OCI-LY1 (cell line): ENCODE measurements around the gene EML5.

Experiments
- H2AFZ ChIP-seq: fragments of 200-600 bp; sonication (generic), shearing (Covaris generic); 2 replicates; pipeline ENCODE4 v1.6.0; 2014; ENCODE audit warnings: antibody characterized with exemption, mild to moderate bottlenecking, low read length
- H3F3A ChIP-seq: fragments of 200-600 bp; sonication (generic), shearing (Covaris generic); 2 replicates; pipeline ENCODE4 v1.6.0; 2014; ENCODE audit warnings: mild to moderate bottlenecking, antibody characterized with exemption, low read length, moderate library complexity; ENCODE audit not compliant: insufficient read depth
- H3K27ac ChIP-seq: fragments of 200-600 bp; sonication (generic); 2 replicates; pipeline ENCODE4 v1.5.1; 2014; ENCODE audit warnings: low read length, mixed run types, mild to moderate bottlenecking, low read depth; ENCODE audit not compliant: poor library complexity, severe bottlenecking
- H3K27me3 ChIP-seq: fragments of 200-600 bp; sonication (generic); 2 replicates; pipeline ENCODE4 v1.6.0; 2014; ENCODE audit warnings: antibody characterized with exemption, mild to moderate bottlenecking, low read length, moderate library complexity; ENCODE audit not compliant: insufficient read depth
- H3K36me3 ChIP-seq: fragments of 200-600 bp; sonication (generic); 2 replicates; pipeline ENCODE4 v1.6.1; 2014; ENCODE audit warnings: mild to moderate bottlenecking, antibody characterized with exemption, low read length, moderate library complexity, mixed read lengths; ENCODE audit not compliant: insufficient read depth
- H3K4me1 ChIP-seq: fragments of 200-600 bp; sonication (generic); 2 replicates; pipeline ENCODE4 v1.5.1; 2014; ENCODE audit warnings: mild to moderate bottlenecking, low read length, moderate library complexity; ENCODE audit not compliant: insufficient read depth, severe bottlenecking
- H3K4me2 ChIP-seq: fragments of 200-600 bp; sonication (generic), shearing (Covaris generic); 2 replicates; pipeline ENCODE4 v1.6.1; 2014; ENCODE audit warnings: low read length
- H3K4me3 ChIP-seq: fragments of 200-600 bp; sonication (generic); 2 replicates; pipeline ENCODE4 v1.5.1; 2014; ENCODE audit warnings: low read length, low read depth, mild to moderate bottlenecking, mixed read lengths; ENCODE audit not compliant: poor library complexity, severe bottlenecking
- H3K79me2 ChIP-seq: fragments of 200-600 bp; shearing (Covaris generic); 2 replicates; pipeline ENCODE4 v1.6.1; 2016; ENCODE audit warnings: mixed run types, low read length, mixed read lengths; ENCODE audit not compliant: insufficient read depth
- H3K9ac ChIP-seq: fragments of 200-600 bp; sonication (generic), shearing (Covaris generic); 2 replicates; pipeline ENCODE4 v1.6.1; 2014; ENCODE audit warnings: mild to moderate bottlenecking, low read length, mixed read lengths
- H3K9me2 ChIP-seq: fragments of 200-600 bp; sonication (generic), shearing (Covaris generic); 2 replicates; pipeline ENCODE4 v1.6.1; 2014; ENCODE audit warnings: low read depth, mild to moderate bottlenecking, low read length, mixed read lengths
- H3K9me3 ChIP-seq: fragments of 200-600 bp; shearing (Covaris generic); 2 replicates; pipeline ENCODE4 v1.6.1; 2014; ENCODE audit warnings: low read length, mixed read lengths
- H4K20me1 ChIP-seq: fragments of 200-600 bp; sonication (generic), shearing (Covaris generic); 2 replicates; pipeline ENCODE4 v1.6.0; 2016; ENCODE audit warnings: mild to moderate bottlenecking, low read length; ENCODE audit not compliant: insufficient read depth
- CTCF ChIP-seq: fragments of 200-600 bp; sonication (generic), shearing (Covaris generic); IDR thresholded peaks from 2 replicates; pipeline ENCODE4 v1.5.1; 2017; ENCODE audit warnings: mild to moderate bottlenecking, antibody characterized with exemption, low read length, moderate library complexity, mixed read lengths
- EZH2 ChIP-seq: fragments of 200-600 bp; sonication (generic), shearing (Covaris generic); IDR thresholded peaks from 2 replicates; pipeline ENCODE4 v1.8.0; 2017; ENCODE audit warnings: borderline replicate concordance, mixed run types, mild to moderate bottlenecking, antibody characterized with exemption, low read length, moderate library complexity, mixed read lengths

EML5 gene

GRCh38 chr14:88599761-88600439 is 192.9 kb downstream of the EML5 start:
- Histone ChIP-seq H3K9me3 (no peaks in the 10 kb centered on the region), H3K27ac (no peak overlapping the region), H3K36me3 (peaks cover 68% of the 10 kb centered on the region; the same call in 1 of the 2 replicates), H3K4me3 (no peak overlapping the region), H3K9ac (no peak overlapping the region), H3K9me2 (no peaks in the 10 kb centered on the region), H3K4me2 (no peak overlapping the region), H3K79me2 (no peaks in the 10 kb centered on the region), H4K20me1 (no peaks in the 10 kb centered on the region), H3F3A (no peaks in the 10 kb centered on the region; the same call in 1 of the 2 replicates), H3K27me3 (no peaks in the 10 kb centered on the region), H2AFZ (no peak overlapping the region), H3K4me1 (peaks cover 8% of the 10 kb centered on the region)
- TF ChIP-seq CTCF (no peak), EZH2 (no peak)

GRCh38 chr14:88599326-88599725 is 193.4 kb downstream of the EML5 start:
- Histone ChIP-seq H2AFZ (no peak overlapping the region), H3F3A (no peaks in the 10 kb centered on the region; the same call in 1 of the 2 replicates), H3K9me3 (no peaks in the 10 kb centered on the region), H3K9ac (no peak overlapping the region), H3K36me3 (peaks cover 69% of the 10 kb centered on the region; the same call in 1 of the 2 replicates), H3K4me3 (no peak overlapping the region), H3K4me2 (no peak overlapping the region), H3K79me2 (no peaks in the 10 kb centered on the region), H3K27me3 (no peaks in the 10 kb centered on the region), H3K9me2 (no peaks in the 10 kb centered on the region), H3K27ac (no peak overlapping the region), H3K4me1 (peaks cover 8% of the 10 kb centered on the region), H4K20me1 (no peaks in the 10 kb centered on the region)
- TF ChIP-seq CTCF (no peak), EZH2 (no peak)

- Histone ChIP-seq H4K20me1 (no peaks in the 10 kb centered on the region), H3K4me2 (no peak overlapping the region)
Observed at GRCh38 chr14:88598097-88598675, 194.6 kb downstream of the EML5 start.

More at GRCh38 chr14:88598097-88598675, 194.6 kb downstream of the EML5 start:
- Histone ChIP-seq H3K4me3 (no peak overlapping the region), H3K36me3 (peaks cover 68% of the 10 kb centered on the region), H3K27me3 (no peaks in the 10 kb centered on the region), H3K27ac (no peak overlapping the region), H2AFZ (no peak overlapping the region), H3F3A (no peaks in the 10 kb centered on the region; the same call in 1 of the 2 replicates), H3K4me1 (peaks cover 8% of the 10 kb centered on the region), H3K9me3 (no peaks in the 10 kb centered on the region), H3K9ac (no peak overlapping the region), H3K79me2 (no peaks in the 10 kb centered on the region), H3K9me2 (no peaks in the 10 kb centered on the region)
- TF ChIP-seq EZH2 (no peak), CTCF (no peak)
